Panc1 (cell line): ENCODE results near the gene SHOC1. TPM values are rescaled to one million over a fixed set of nuclear protein-coding genes. Genes with fewer than 3 reads are reported as not detected.

ENCODE experiments used
- total RNA-seq: library from RNA; stranded (reverse); gene quantifications from one replicate; pipeline ENCODE4 v1.2.1, GENCODE V29; 2021; ENCODE audit not compliant: unreplicated experiment

SHOC1 gene
- total RNA-seq, 1 experiment from 2014 or later, result 0.10 TPM

Other genes with a start within 250 kb of the SHOC1 start
- 46.0 TPM for gene PTGR1, start 195.3 kb downstream of the SHOC1 start, total RNA-seq
- gene DNAJC25, start 163.6 kb downstream of the SHOC1 start, total RNA-seq, result 6.0 TPM
- 40.0 TPM for gene GNG10, start 133.3 kb downstream of the SHOC1 start, total RNA-seq
- 46.0 TPM for gene UGCG, start 101.9 kb upstream of the SHOC1 start, total RNA-seq